ENCODE measurements around the gene SCARF2. TPM values are rescaled to one million over a fixed set of nuclear protein-coding genes. Genes with fewer than 3 reads are reported as not detected.

SCARF2 gene
- total and polyA plus RNA-seq, 2 of the 8 experiments (the other 6 are each of a cell fraction or from before 2014, with no cell fraction given): 4.2 to 9.8 TPM

GRCh38 chr22:20429254-20430100 lies 8.1 kb downstream of the SCARF2 start:
- Histone ChIP-seq H3K4ac (replicated peaks; ENCODE audit: insufficient read length, low read depth, low read length) (no peak overlapping the region), H4K5ac (ENCODE audit: insufficient read length, low read depth, low read length) (no peak overlapping the region), H3K9ac (replicated peaks in 1 of 4; ENCODE audit: extremely low read depth in 1 of 4, low read depth in 3 of 4, low read length in 3 of 4) (no peak overlapping the region), H4K91ac (replicated peaks; ENCODE audit: insufficient read length, low read length) (no peak overlapping the region), H2BK120ac (replicated peaks; ENCODE audit: low read depth, low read length) (no peak overlapping the region), H3K79me2 (ENCODE audit: control insufficient read depth in 1 of 2, insufficient read depth in 2 of 2, low read length in 2 of 2) (no peaks in the 10 kb centered on the region), H2AFZ (ENCODE audit: low read length) (no peak overlapping the region), H2BK5ac (ENCODE audit: low read depth, low read length) (no peak overlapping the region), H2BK20ac (ENCODE audit: low read length) (no peak overlapping the region), H3K27me3 (replicated peaks in 1 of 4; ENCODE audit: control insufficient read depth in 3 of 4, extremely low read depth in 1 of 4, insufficient read depth in 3 of 4, low read length in 3 of 4) (peaks cover 22 to 60% (median 47%) of the 10 kb centered on the region in 4 experiments), H3K18ac (ENCODE audit: extremely low read depth, low read length) (no peak overlapping the region), H3K23me2 (ENCODE audit: low read depth, low read length) (peaks cover 11% of the 10 kb centered on the region; the same call in 1 of the 2 replicates), H3K14ac (ENCODE audit: insufficient read length) (no peak overlapping the region), H3K4me3 (ENCODE audit: extremely low read depth in 1 of 4, insufficient read depth in 2 of 4, low read depth in 3 of 4, low read length in 4 of 4) (peak overlapping the region in 3 of 4 experiments; percentile 14 to 49 (median 26); a peak in 6 of 8 replicates), H4K8ac (ENCODE audit: extremely low read depth, insufficient read depth, low read length) (no peak overlapping the region; the same call in 1 of the 2 replicates), H3K23ac (ENCODE audit: insufficient read length) (no peak overlapping the region), H2AK5ac (ENCODE audit: low read depth, low read length) (no peak overlapping the region), H3K4me1 (replicated peaks in 1 of 4; ENCODE audit: control insufficient read depth in 3 of 4, insufficient read depth in 4 of 4, low read length in 3 of 4) (peaks cover 0 to 23% (median 16%) of the 10 kb centered on the region in 4 experiments; a peak in 5 of 7 replicates), H2BK12ac (ENCODE audit: low read depth, low read length) (no peak overlapping the region; the same call in 1 of the 2 replicates), H3K36me3 (ENCODE audit: control insufficient read depth in 2 of 4, insufficient read depth in 4 of 4, low read length in 3 of 4) (no peaks in the 10 kb centered on the region), H3K4me2 (ENCODE audit: insufficient read depth in 1 of 2, low read depth in 2 of 2, low read length in 2 of 2) (peak overlapping the region; percentile 33 to 83), H4K20me1 (replicated peaks in 1 of 2; ENCODE audit: control insufficient read depth in 1 of 2, insufficient read depth in 2 of 2, low read length in 2 of 2) (peaks cover 11 to 42% of the 10 kb centered on the region in 2 experiments), H3K9me3 (ENCODE audit: insufficient read depth in 2 of 2, low read depth in 1 of 2, low read length in 1 of 2) (no peaks in the 10 kb centered on the region), H3K79me1 (ENCODE audit: low read depth, low read length) (no peaks in the 10 kb centered on the region; the same call in none of the 2 replicates), H3K56ac (replicated peaks; ENCODE audit: insufficient read length, low read depth, low read length) (no peak overlapping the region), H2BK15ac (ENCODE audit: low read length) (no peak overlapping the region), H3K27ac (ENCODE audit: low read depth, low read length) (no peak overlapping the region)
- DNase-seq (ENCODE audit: low read depth in 1 of 2, low spot score in 2 of 2) (peak in 1 of 2 experiments; percentile 90), FAIRE-seq (no peak)
- ChIA-PET POLR2A (ENCODE audit: partially characterized antibody) (no interaction called here), CTCF (ENCODE audit: partially characterized antibody) (interaction anchor here (0.7 to 2.4 kb wide), 7 partner anchors 10 to 26 kb away, joined by 4 to 15 read pairs (median 6); no protein-coding TSS in a partner anchor)
- peak; percentile 39 for TF ChIP-seq KDM4A (IDR thresholded peaks at IDR 0.05; ENCODE audit: low read depth, low read length, severe bottlenecking)
- peak; percentile 74; the same call in 1 of the 2 replicates for TF ChIP-seq CEBPB (IDR thresholded peaks at IDR 0.05; ENCODE audit: low read depth, low read length)
- TF ChIP-seq SP1 (IDR thresholded peaks at IDR 0.05; ENCODE audit: low read depth, low read length): no peak
- WGBS, 2 experiments (ENCODE audit: extremely low coverage in 1 of 2, insufficient coverage in 1 of 2, insufficient read length in 1 of 2, insufficient replicate concordance in 2 of 2, low coverage in 1 of 2, low lambda C conversion rate in 2 of 2, missing lambda C conversion rate in 1 of 2): 37% methylated on average over 53 of the region's 75 CpGs; no CpG with 5 or more reads in 1 of the 2 experiments
